Loucy (cell line): Measurements from ENCODE around the gene PLPPR3.

Experiments
- H2AFZ ChIP-seq: fragments of 200-600 bp; sonication (generic); 2 replicates; pipeline ENCODE4 v1.6.0; 2016; ENCODE audit warnings: antibody characterized with exemption, mild to moderate bottlenecking, low read length, moderate library complexity
- H3F3A ChIP-seq: fragments of 200-600 bp; 2 replicates; pipeline ENCODE4 v1.6.0; 2016; ENCODE audit warnings: antibody characterized with exemption, low read depth, mild to moderate bottlenecking
- H3K27me3 ChIP-seq: fragments of 200-600 bp; sonication (generic); 2 replicates; pipeline ENCODE4 v1.6.1; 2014; ENCODE audit warnings: low read length, mild to moderate bottlenecking; ENCODE audit not compliant: insufficient read depth, poor library complexity, severe bottlenecking
- H3K36me3 ChIP-seq: fragments of 200-600 bp; sonication (generic); 2 replicates; pipeline ENCODE4 v1.6.1; 2016; ENCODE audit warnings: low read length; ENCODE audit not compliant: insufficient read depth
- H3K4me1 ChIP-seq: fragments of 200-600 bp; sonication (generic); 2 replicates; pipeline ENCODE4 v1.5.1; 2014; ENCODE audit warnings: low read length, mild to moderate bottlenecking; ENCODE audit not compliant: insufficient read depth, poor library complexity, severe bottlenecking
- H3K4me2 ChIP-seq: fragments of 200-600 bp; sonication (generic); 2 replicates; pipeline ENCODE4 v1.6.0; 2014; ENCODE audit warnings: antibody characterized with exemption, low read length, low read depth, mild to moderate bottlenecking; ENCODE audit not compliant: poor library complexity, severe bottlenecking
- H3K4me3 ChIP-seq: fragments of 200-600 bp; sonication (generic); 2 replicates; pipeline ENCODE4 v1.5.1; 2014; ENCODE audit warnings: low read length, mild to moderate bottlenecking, mixed read lengths; ENCODE audit not compliant: poor library complexity, severe bottlenecking
- H3K79me2 ChIP-seq: fragments of 200-600 bp; sonication (generic); 2 replicates; pipeline ENCODE4 v1.6.1; 2014; ENCODE audit warnings: low read length; ENCODE audit not compliant: insufficient read depth
- H3K9ac ChIP-seq: fragments of 200-600 bp; sonication (generic); 2 replicates; pipeline ENCODE4 v1.6.0; 2014; ENCODE audit warnings: mild to moderate bottlenecking, low read depth, low read length, moderate library complexity; ENCODE audit not compliant: poor library complexity, severe bottlenecking
- H3K9me2 ChIP-seq: fragments of 200-600 bp; sonication (generic); replicated peaks from 2 replicates; pipeline ENCODE4 v1.6.1; 2016; ENCODE audit warnings: low read depth, low read length, mixed read lengths
- H3K9me3 ChIP-seq: fragments of 200-600 bp; sonication (generic); 2 replicates; pipeline ENCODE4 v1.6.1; 2014; ENCODE audit warnings: mild to moderate bottlenecking, antibody characterized with exemption, low read length, low read depth; ENCODE audit not compliant: insufficient read depth
- H4K20me1 ChIP-seq: fragments of 200-600 bp; sonication (generic); 2 replicates; pipeline ENCODE4 v1.6.0; 2014; ENCODE audit warnings: antibody characterized with exemption, low read length, mild to moderate bottlenecking; ENCODE audit not compliant: insufficient read depth, poor library complexity, severe bottlenecking
- CTCF ChIP-seq: fragments of 200-600 bp; sonication (generic); conservative IDR thresholded peaks from 2 replicates; pipeline ENCODE4 v1.5.1; 2014; ENCODE audit warnings: mild to moderate bottlenecking, antibody characterized with exemption, low read length
- EZH2phosphoT487 ChIP-seq: fragments of 200-600 bp; IDR thresholded peaks from 2 replicates; pipeline ENCODE4 v1.6.1; 2018; ENCODE audit warnings: antibody characterized with exemption, mild to moderate bottlenecking, moderate library complexity, borderline replicate concordance

Gene PLPPR3

DNA sequence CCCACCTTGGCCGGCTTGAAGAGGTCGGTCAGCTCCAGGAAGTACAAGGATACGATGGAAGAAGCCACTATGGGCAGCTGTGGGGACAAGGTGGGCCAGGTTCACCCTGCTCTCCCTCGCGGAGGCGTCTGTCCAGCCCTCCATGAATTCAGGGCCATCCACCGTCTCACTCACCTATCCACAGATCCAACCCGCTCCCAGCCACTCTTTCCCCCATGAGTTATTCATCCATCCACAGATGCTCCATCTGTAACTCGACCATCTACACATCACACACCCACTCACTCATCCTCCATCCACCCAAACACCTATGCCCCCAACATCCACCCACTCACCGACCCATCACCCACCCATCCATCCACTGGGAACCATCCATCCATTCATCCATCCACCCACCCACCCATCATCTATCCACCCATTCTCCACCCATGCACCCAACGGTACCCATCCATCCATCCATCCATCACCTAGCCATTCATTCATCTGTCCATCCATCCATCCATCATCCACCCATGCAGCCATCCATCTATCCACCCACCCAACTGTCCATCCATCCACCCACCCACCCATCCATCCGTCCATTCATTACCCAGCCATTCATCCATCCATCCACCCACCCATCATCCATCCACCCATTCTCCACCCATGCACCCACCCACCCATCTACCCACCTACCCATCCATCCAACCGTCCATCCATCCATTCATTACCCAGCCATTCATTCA is 5.8 kb downstream of the PLPPR3 start:
- no peak overlapping the region for H3K4me2 ChIP-seq
- no peak overlapping the region for H3K4me3 ChIP-seq
- H3K4me1 ChIP-seq, result no peaks in the 10 kb centered on the region
- TF ChIP-seq EZH2phosphoT487 (no peak), CTCF (no peak)
- no peaks in the 10 kb centered on the region for H3K27me3 ChIP-seq
- peaks cover 28% of the 10 kb centered on the region; the same call in 1 of the 2 replicates for H3K36me3 ChIP-seq
- H3K9me2 ChIP-seq, result no peaks in the 10 kb centered on the region
- peaks cover 10% of the 10 kb centered on the region; the same call in 1 of the 2 replicates for H3F3A ChIP-seq
- H2AFZ ChIP-seq, result no peak overlapping the region
- peaks cover 15% of the 10 kb centered on the region for H4K20me1 ChIP-seq
- H3K9me3 ChIP-seq, result no peaks in the 10 kb centered on the region
- H3K79me2 ChIP-seq, result no peaks in the 10 kb centered on the region
- H3K9ac ChIP-seq, result no peak overlapping the region

DNA sequence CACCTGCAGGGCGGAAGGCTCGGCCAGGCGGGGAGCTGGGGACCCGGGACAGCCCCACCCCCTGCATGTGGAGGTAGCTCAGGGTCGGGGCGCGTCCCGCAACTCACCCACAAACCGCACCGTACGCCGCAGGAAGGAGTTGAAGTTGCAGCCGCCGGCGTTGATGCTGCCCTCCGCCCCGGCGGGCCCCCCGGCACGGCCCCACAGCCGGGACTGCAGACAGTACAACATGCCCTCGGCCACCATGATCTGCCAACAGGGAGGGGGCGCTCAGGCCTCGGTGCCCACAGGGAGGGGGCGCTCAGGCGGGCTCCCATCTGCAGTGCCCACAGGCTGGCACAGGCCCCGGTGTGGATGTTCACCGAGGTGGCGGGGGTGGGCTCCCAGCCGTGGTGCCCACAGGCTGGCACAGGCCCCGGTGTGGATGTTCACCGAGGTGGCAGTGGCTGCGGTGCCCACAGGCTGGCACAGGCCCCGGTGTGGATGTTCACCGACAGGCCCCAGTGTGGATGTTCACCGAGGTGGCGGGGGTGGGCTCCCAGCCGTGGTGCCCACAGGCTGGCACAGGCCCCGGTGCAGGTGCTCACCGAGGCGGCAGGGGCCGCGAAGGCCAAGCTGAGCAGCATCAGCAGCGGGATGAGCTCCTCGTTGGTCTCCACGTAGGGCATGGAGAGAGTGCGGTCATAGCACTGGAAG is 6.5 kb downstream of the PLPPR3 start:
- H3K9ac ChIP-seq, result no peak overlapping the region
- no peak overlapping the region for H3K4me3 ChIP-seq
- H3K4me2 ChIP-seq, result no peak overlapping the region
- peaks cover 16% of the 10 kb centered on the region; the same call in 1 of the 2 replicates for H3F3A ChIP-seq
- no peak overlapping the region for H2AFZ ChIP-seq
- H3K79me2 ChIP-seq, result no peaks in the 10 kb centered on the region
- no peaks in the 10 kb centered on the region for H3K4me1 ChIP-seq
- H3K9me2 ChIP-seq, result no peaks in the 10 kb centered on the region
- H4K20me1 ChIP-seq, result peaks cover 22% of the 10 kb centered on the region
- no peaks in the 10 kb centered on the region for H3K27me3 ChIP-seq
- H3K9me3 ChIP-seq, result no peaks in the 10 kb centered on the region
- H3K36me3 ChIP-seq, result peaks cover 35% of the 10 kb centered on the region; the same call in 1 of the 2 replicates
- no peak for TF ChIP-seq EZH2phosphoT487
- TF ChIP-seq CTCF, result no peak

GRCh38 chr19:814152-815078 is 7.3 kb downstream of the PLPPR3 start:
- Histone ChIP-seq H2AFZ (no peak overlapping the region), H3K9me2 (no peaks in the 10 kb centered on the region), H3K4me2 (no peak overlapping the region), H3K9ac (no peak overlapping the region), H3K36me3 (peaks cover 43% of the 10 kb centered on the region; the same call in 1 of the 2 replicates), H3F3A (peaks cover 18% of the 10 kb centered on the region; the same call in 1 of the 2 replicates), H4K20me1 (peaks cover 25% of the 10 kb centered on the region), H3K27me3 (no peaks in the 10 kb centered on the region), H3K4me3 (no peak overlapping the region), H3K79me2 (peaks cover 1% of the 10 kb centered on the region; the same call in 1 of the 2 replicates), H3K9me3 (no peaks in the 10 kb centered on the region), H3K4me1 (no peaks in the 10 kb centered on the region)
- TF ChIP-seq EZH2phosphoT487 (no peak), CTCF (no peak)
